Myometrial cell (primary cell): ENCODE measurements around the gene KIF2C. TPM values are rescaled to one million over a fixed set of nuclear protein-coding genes. Genes with fewer than 3 reads are reported as not detected.

Source experiments
- total RNA-seq: library from RNA; depleted of rRNA; stranded (reverse); fragments of >200 nt; gene quantifications from 2 replicates; pipeline ENCODE4 v1.2.3, GENCODE V29; 2015

KIF2C gene
- 39.7 and 53.3 TPM in 2 replicates for total RNA-seq

GRCh38 chr1:44739307-44740178 is at the start of gene KIF2C:
KIF2C (plus strand) TSS chr1:44739837; CDS start chr1:44739933, 96 bp downstream.

GRCh38 chr1:44730741-44731512 is 8.7 kb upstream of the KIF2C start, which contains the start of gene RNU5D-1:
RNU5D-1 (minus strand) TSS chr1:44731170.

GRCh38 chr1:44775078-44775929 is 35.7 kb downstream of the KIF2C start, which contains the start of gene RPS8:
RPS8 (plus strand) TSS chr1:44775540; CDS start chr1:44775597, 57 bp downstream.

GRCh38 chr1:44788120-44788860 is 48.7 kb downstream of the KIF2C start, which contains the start of gene BEST4:
BEST4 (minus strand) TSS chr1:44788170; CDS start chr1:44787705, 465 bp downstream.

GRCh38 chr1:44799770-44800584 is 60.3 kb downstream of the KIF2C start, which contains the start of gene PLK3:
PLK3 (plus strand) TSS chr1:44800377; CDS start chr1:44800464, 87 bp downstream.

GRCh38 chr1:44806704-44807363 is 67.2 kb downstream of the KIF2C start, which contains the start of gene DYNLT4:
DYNLT4 (minus strand) TSS chr1:44807351; CDS start chr1:44806668, 683 bp downstream.

GRCh38 chr1:44808063-44808937 is 68.7 kb downstream of the KIF2C start, which contains the start of gene BTBD19:
BTBD19 (plus strand) TSS chr1:44808523; CDS start chr1:44808821, 298 bp downstream.

Other genes starting within 250 kb of the KIF2C start
- gene TMEM53, start 65.4 kb upstream of the KIF2C start, total RNA-seq = 13.6 and 15.3 TPM in 2 replicates
- not detected in 2 replicates for gene ARMH1, start 65.1 kb upstream of the KIF2C start, total RNA-seq
- gene RNU5D-1, start 8.7 kb upstream of the KIF2C start, total RNA-seq = not detected in 2 replicates
- gene RPS8, start 35.7 kb downstream of the KIF2C start, total RNA-seq = 2,552 and 2,899 TPM in 2 replicates
- under 0.01 TPM in 1 of 2 replicates, not detected in the other for gene BEST4, start 48.3 kb downstream of the KIF2C start, total RNA-seq
- gene PLK3, start 60.5 kb downstream of the KIF2C start, total RNA-seq = 27.1 and 37.7 TPM in 2 replicates
- gene DYNLT4, start 67.5 kb downstream of the KIF2C start, total RNA-seq = not detected in 2 replicates
- 2.0 and 5.1 TPM in 2 replicates for gene BTBD19, start 68.7 kb downstream of the KIF2C start, total RNA-seq
- under 0.01 and 0.18 TPM in 2 replicates for gene PTCH2, start 103.4 kb downstream of the KIF2C start, total RNA-seq
- gene EIF2B3, start 246.8 kb downstream of the KIF2C start, total RNA-seq = 39.8 and 53.7 TPM in 2 replicates